DOHH2 (cell line): ENCODE measurements around the gene UBAC2.

Experiments used
- EZH2phosphoT487 ChIP-seq: fragments of 200-600 bp; sonication (generic); IDR thresholded peaks from 2 replicates; pipeline ENCODE4 v1.6.1; 2017; ENCODE audit warnings: borderline replicate concordance, mild to moderate bottlenecking, antibody characterized with exemption, low read length, moderate library complexity, mixed read lengths
- TF ChIP-seq, protein P1 (sequence below): fragments of 200-600 bp; sonication (generic); IDR thresholded peaks from one replicate; pipeline ENCODE4 v1.5.1; 2014; ENCODE audit warnings: antibody characterized with exemption, mild to moderate bottlenecking, low read depth, low read length; ENCODE audit not compliant: poor library complexity, severe bottlenecking

GRCh38 chr13:99404005-99404755 is 203.5 kb downstream of the UBAC2 start:
- TF ChIP-seq, protein P1, sequence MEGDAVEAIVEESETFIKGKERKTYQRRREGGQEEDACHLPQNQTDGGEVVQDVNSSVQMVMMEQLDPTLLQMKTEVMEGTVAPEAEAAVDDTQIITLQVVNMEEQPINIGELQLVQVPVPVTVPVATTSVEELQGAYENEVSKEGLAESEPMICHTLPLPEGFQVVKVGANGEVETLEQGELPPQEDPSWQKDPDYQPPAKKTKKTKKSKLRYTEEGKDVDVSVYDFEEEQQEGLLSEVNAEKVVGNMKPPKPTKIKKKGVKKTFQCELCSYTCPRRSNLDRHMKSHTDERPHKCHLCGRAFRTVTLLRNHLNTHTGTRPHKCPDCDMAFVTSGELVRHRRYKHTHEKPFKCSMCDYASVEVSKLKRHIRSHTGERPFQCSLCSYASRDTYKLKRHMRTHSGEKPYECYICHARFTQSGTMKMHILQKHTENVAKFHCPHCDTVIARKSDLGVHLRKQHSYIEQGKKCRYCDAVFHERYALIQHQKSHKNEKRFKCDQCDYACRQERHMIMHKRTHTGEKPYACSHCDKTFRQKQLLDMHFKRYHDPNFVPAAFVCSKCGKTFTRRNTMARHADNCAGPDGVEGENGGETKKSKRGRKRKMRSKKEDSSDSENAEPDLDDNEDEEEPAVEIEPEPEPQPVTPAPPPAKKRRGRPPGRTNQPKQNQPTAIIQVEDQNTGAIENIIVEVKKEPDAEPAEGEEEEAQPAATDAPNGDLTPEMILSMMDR: no peak
- TF ChIP-seq EZH2phosphoT487: no peak
